ENCODE measurements around the gene MED25. TPM values are rescaled to one million over a fixed set of nuclear protein-coding genes. Genes with fewer than 3 reads are reported as not detected.

MED25 gene
- total RNA-seq, 2 donors from 2014 or later: 94.8 to 108 TPM

DNA sequence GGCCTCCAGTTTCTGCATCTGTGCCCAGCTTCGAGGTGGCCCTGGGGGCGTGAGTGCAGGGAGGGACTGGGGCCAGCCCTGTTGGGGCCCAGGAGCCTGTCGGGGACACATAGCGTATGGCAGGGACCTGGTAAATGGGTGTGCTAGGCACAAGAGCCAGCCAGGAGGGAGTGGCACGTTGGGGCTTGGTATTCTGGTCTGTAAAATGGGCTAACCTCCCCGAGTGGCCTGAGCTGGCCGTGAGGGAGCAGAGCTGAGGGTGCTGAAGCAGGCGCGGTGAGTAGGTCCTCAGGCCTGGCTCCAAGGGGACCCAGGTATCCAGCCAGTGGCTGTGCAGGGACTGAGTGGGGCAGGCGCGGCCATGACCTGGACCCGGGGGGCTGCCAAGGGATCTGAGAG, 37.2 kb downstream of the MED25 start:
- DNase-seq (no peak), ATAC-seq (no peak)
- Mint-ChIP-seq H3K27me3 (no peaks in the 10 kb centered on the region), H3K4me1 (peaks cover 18% of the 10 kb centered on the region), H3K4me3 (no peak overlapping the region), H3K36me3 (ENCODE audit: low read depth) (no peaks in the 10 kb centered on the region), H3K27ac (peak overlapping the region; percentile 61)
- no peaks in the 10 kb centered on the region for H3K9me3 ChIP-seq (ENCODE audit: control insufficient read depth, low read length, poor library complexity, severe bottlenecking)

DNA sequence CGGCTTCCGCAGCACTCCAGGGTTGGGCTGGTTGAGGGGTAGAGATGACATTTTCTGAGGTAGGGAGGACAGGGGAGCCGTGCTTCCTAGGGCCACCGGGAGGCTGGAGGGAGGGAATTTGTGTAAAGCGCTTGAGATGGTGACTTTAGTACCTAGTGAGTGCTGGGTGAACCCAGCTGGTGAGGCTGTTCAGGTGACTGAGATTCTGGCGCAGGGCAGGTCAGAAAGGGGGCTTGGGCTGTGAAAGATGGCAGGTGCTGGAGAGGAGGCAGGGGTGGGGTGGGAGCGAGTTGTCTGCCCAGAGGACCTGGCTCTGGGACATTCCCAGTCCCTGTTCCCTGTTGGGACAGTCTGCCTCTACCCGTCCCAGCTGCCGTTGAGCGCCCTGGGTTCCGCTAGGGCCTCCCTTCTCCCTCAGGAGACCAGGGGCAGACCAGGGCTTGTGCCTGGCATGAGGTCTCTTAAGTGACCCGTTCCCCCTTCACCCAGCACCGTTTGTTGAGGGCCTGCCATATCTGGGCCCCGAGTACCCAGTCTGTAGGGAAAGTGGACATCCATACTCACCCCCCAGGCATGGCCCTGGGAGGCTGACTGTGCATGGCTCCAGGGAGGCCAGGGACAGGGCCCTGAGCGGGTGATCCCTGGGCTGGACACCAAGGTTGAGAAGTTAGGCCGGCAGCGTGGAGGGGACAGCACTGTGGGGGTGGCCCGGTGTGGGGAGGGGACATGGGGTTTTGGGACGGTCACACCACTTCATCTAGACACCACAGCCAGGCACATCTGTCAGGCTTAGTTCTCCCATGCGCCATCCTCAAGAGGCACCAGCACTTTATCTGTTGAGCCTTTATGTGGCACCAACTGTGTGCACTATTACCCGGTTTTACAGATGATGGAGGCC, 37.8 kb downstream of the MED25 start:
- H3K4me3 Mint-ChIP-seq: no peak overlapping the region
- H3K27ac Mint-ChIP-seq: peak overlapping the region; percentile 61

DNA sequence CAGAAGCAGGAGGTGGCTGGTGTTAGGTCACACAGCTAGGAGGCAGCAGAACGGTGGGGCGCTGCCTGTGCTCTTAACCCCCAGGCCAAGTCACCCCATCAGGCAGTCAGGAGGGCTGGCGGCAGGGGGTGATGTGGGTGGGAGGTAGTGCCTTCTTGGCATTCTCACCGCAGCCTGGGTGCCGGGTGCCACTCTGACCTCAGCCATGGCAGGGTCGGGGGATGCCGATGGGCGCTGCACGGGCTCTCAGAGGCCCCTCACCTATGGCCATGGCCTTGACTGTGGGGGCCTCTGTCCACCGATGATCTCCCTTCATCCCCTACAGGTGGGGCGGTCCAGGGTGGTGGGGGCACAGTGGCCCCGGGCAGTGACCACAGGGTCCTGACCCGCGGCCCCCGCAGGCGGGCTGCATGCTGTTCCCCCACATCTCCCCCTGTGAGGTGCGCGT, 38.5 kb downstream of the MED25 start:
- no peak for DNase-seq
- H3K4me3 Mint-ChIP-seq: no peak overlapping the region
- H3K9me3 ChIP-seq (ENCODE audit: control insufficient read depth, low read length, poor library complexity, severe bottlenecking): no peaks in the 10 kb centered on the region
- peaks cover 17% of the 10 kb centered on the region for H3K4me1 Mint-ChIP-seq
- H3K27ac Mint-ChIP-seq: peak overlapping the region; percentile 61
- ATAC-seq: no peak
- no peaks in the 10 kb centered on the region for H3K36me3 Mint-ChIP-seq (ENCODE audit: low read depth)
- no peaks in the 10 kb centered on the region for H3K27me3 Mint-ChIP-seq

More for the DNA sequence above, 37.8 kb downstream of the MED25 start:
- DNase-seq (no peak), ATAC-seq (no peak)
- no peaks in the 10 kb centered on the region for H3K36me3 Mint-ChIP-seq (ENCODE audit: low read depth)
- peaks cover 17% of the 10 kb centered on the region for H3K4me1 Mint-ChIP-seq
- no peaks in the 10 kb centered on the region for H3K9me3 ChIP-seq (ENCODE audit: control insufficient read depth, low read length, poor library complexity, severe bottlenecking)
- H3K27me3 Mint-ChIP-seq: no peaks in the 10 kb centered on the region

DNA sequence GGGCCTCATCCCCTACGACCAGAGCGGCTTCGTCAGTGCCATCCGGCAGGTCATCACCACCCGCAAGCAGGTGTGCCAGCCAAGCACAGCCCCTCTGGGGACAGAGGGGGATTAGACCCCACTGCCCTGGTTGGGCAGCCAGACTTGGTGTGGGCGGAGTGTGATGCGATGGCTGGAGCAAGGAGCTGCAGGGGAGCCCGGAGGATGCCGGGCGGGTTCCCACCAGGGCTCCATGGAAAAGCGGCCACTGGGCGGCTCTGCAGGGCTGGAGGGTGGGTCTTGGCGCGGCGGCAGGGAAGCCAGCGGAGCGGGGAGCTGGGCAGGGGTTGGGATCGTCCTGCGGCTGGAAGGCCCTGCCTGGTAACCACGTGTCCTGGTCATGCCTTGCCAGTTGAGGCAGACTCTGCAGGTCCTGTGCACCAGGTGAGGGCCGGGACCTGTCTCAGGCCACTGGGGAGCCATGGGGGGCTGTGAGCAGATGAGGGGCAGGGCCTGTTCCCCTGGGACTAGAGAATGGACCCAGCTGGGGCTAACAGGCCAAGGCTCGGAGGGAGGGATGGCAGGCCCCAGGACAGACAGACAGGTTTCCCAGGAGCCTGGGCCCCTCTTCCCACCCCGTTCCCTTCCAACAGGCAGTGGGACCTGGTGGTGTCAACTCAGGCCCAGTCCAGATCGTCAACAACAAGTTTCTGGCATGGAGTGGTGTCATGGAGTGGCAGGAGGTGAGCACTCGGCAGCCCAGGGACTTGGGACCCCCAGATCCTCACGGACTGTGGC, 39.2 kb downstream of the MED25 start:
- no peaks in the 10 kb centered on the region for H3K9me3 ChIP-seq (ENCODE audit: control insufficient read depth, low read length, poor library complexity, severe bottlenecking)
- DNase-seq (no peak), ATAC-seq (no peak)
- peaks cover 14% of the 10 kb centered on the region for H3K4me1 Mint-ChIP-seq
- H3K36me3 Mint-ChIP-seq (ENCODE audit: low read depth): no peaks in the 10 kb centered on the region
- no peak overlapping the region for H3K4me3 Mint-ChIP-seq
- no peaks in the 10 kb centered on the region for H3K27me3 Mint-ChIP-seq
- H3K27ac Mint-ChIP-seq: peak overlapping the region; percentile 21

DNA sequence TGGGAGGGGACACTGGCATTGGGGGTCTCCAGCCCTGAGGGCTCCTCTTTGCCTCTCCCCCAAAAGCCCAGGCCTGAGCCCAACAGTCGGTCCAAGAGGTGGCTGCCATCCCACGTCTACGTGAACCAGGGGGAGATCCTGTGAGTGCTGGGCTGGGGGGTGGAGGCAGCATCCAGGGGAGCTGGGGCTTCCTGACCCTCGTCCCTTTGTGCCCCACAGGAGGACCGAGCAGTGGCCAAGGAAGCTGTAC, 39.7 kb downstream of the MED25 start:
- H3K9me3 ChIP-seq (ENCODE audit: control insufficient read depth, low read length, poor library complexity, severe bottlenecking): no peaks in the 10 kb centered on the region
- ATAC-seq (no peak), DNase-seq (no peak)
- H3K27ac Mint-ChIP-seq: peak overlapping the region; percentile 21
- no peaks in the 10 kb centered on the region for H3K27me3 Mint-ChIP-seq
- H3K4me1 Mint-ChIP-seq: peaks cover 9% of the 10 kb centered on the region
- no peak overlapping the region for H3K4me3 Mint-ChIP-seq
- H3K36me3 Mint-ChIP-seq (ENCODE audit: low read depth): no peaks in the 10 kb centered on the region

DNA sequence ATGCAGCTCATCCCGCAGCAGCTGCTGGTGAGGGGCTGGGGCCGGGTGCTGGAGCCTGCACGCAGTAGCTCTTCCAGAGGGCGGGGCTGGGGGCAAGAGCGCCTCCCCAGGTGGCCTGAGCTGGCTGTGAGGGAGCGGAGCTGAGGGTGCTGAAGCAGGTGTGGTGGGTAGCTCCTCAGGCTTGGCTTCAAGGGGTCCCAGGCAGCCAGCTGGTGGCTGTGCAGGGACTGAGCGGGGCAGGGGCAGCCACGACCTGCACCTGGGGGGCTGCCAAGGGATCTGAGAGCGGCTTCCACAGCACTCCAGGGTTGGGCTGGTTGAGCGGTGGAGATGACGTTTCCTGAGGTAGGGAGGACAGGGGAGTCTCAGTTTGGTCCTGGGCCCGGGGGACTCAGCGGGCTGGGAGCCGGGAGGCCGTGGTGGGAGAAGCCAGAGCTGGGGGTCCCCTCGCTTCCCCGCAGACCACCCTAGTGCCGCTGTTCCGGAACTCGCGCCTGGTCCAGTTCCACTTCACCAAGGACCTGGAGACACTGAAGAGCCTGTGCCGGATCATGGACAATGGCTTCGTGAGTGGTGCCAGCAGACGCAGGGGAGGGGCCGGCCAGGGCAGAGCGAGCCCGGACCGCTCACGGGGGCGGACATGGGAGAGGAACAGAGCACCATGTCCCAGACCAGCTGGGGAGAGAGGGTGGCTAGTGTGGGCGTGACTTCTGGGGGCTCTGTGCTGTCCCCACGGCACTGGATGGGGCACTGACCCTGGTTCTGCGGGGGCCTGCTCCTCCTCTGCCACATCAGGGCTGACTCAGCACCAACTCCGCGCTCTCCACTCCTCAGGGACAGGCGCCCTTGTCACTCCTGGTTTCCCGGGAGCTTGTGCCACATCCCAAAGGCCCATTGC, 40.2 kb downstream of the MED25 start:
- Mint-ChIP-seq H3K4me3 (no peak overlapping the region), H3K36me3 (ENCODE audit: low read depth) (peaks cover 2% of the 10 kb centered on the region), H3K4me1 (peaks cover 10% of the 10 kb centered on the region), H3K27ac (no peak overlapping the region), H3K27me3 (no peaks in the 10 kb centered on the region)
- ATAC-seq: no peak
- DNase-seq: no peak
- H3K9me3 ChIP-seq (ENCODE audit: control insufficient read depth, low read length, poor library complexity, severe bottlenecking): no peaks in the 10 kb centered on the region

DNA sequence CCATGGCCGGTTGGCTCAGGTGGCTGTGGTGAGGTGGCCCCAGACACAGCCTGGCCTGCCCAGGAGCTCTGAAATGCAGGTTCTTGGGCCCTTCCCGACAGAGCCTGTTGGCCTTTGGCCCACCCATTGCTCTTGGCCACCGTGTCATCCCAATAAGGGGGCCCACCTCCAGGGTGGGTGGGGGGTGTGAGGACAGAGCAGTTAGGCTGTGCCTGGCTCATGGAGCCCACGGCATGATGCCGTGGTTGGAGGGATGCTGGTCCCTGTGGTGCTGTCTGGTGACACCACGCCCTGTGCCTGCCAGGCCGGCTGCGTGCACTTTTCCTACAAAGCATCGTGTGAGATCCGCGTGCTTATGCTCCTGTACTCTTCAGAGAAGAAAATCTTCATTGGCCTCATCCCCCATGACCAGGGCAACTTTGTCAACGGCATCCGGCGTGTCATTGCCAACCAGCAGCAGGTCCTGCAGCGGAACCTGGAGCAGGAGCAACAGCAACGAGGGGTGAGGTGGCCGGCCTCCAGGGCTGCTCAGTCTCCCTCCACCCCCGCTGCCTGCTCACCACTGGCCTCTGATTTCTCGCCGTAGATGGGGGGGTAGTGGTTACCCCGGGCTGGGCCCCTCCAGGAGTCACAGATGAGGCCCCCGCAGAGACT, 41.7 kb downstream of the MED25 start:
- no peaks in the 10 kb centered on the region for H3K9me3 ChIP-seq (ENCODE audit: control insufficient read depth, low read length, poor library complexity, severe bottlenecking)
- no peak overlapping the region for H3K4me3 Mint-ChIP-seq
- no peak overlapping the region for H3K27ac Mint-ChIP-seq
- ATAC-seq: no peak
- no peaks in the 10 kb centered on the region for H3K27me3 Mint-ChIP-seq
- peaks cover 3% of the 10 kb centered on the region for H3K36me3 Mint-ChIP-seq (ENCODE audit: low read depth)
- no peak for DNase-seq
- peaks cover 9% of the 10 kb centered on the region for H3K4me1 Mint-ChIP-seq

DNA sequence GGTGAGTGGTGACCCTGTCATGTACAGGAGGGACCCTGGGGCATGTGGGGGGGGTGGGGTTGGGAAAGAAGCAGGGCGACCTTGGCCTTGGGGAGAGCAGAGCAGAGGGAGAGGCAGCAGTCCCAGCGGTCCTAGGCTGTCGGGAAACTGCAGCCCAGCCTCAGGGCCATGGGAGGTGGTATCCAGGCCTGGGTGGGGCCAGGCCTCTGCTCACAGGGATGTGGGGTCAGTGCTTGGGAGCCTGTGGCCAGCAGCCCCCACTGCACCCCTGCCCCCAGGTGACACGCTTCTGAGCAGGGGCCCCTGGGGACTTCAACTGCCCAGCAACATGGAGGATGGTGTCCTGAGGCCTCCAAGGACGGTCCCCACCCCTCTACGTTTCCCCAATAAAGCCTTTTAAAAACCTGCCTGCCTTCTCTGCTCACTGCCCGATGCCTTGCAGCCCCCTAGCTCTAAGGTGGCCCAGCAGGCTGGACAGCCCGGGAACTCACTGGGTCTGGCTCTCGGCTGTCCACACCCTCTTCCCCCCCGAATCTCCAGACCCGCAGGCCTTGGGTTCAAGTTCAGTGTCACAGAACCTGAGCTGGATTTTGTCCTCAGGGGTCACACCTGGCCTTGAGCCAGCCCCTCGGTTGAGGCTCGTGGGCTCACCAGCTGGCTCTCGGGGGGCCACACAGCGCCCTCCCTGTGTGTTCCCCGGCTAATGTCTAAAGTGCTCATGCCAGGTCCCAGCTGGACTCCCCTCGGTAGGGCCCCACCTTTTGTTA, 42.4 kb downstream of the MED25 start:
- H3K36me3 Mint-ChIP-seq (ENCODE audit: low read depth): peaks cover 3% of the 10 kb centered on the region
- no peak for ATAC-seq
- no peak overlapping the region for H3K27ac Mint-ChIP-seq

DNA sequence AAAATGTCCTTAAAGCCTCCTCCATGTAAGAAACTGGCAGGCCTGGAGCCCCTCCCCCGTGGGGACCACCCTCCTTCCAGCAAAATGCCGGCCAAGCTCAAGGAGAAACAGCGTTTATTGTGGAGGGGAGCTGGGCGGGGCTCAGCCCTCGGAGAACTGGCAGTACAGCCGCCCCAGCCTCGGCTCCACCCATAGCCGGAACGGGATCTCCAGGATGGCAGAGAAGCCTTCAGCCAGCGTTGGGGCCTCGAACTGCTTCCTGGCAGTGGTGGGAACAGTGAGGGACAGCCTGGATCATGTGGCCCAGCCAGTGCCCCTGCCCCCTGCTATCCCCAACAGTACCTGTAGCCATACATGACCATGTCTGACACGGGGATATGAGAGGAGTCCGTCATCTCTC, 43.0 kb downstream of the MED25 start:
- Mint-ChIP-seq H3K27me3 (no peaks in the 10 kb centered on the region), H3K36me3 (ENCODE audit: low read depth) (peaks cover 5% of the 10 kb centered on the region), H3K4me3 (peak overlapping the region; percentile 53), H3K27ac (no peak overlapping the region), H3K4me1 (peaks cover 11% of the 10 kb centered on the region)
- DNase-seq: no peak
- no peak for ATAC-seq
- no peaks in the 10 kb centered on the region for H3K9me3 ChIP-seq (ENCODE audit: control insufficient read depth, low read length, poor library complexity, severe bottlenecking)

More for the DNA sequence above, 42.4 kb downstream of the MED25 start:
- Mint-ChIP-seq H3K27me3 (no peaks in the 10 kb centered on the region), H3K4me1 (peaks cover 14% of the 10 kb centered on the region), H3K4me3 (peak overlapping the region; percentile 53)
- H3K9me3 ChIP-seq (ENCODE audit: control insufficient read depth, low read length, poor library complexity, severe bottlenecking): no peaks in the 10 kb centered on the region
- DNase-seq: no peak

DNA sequence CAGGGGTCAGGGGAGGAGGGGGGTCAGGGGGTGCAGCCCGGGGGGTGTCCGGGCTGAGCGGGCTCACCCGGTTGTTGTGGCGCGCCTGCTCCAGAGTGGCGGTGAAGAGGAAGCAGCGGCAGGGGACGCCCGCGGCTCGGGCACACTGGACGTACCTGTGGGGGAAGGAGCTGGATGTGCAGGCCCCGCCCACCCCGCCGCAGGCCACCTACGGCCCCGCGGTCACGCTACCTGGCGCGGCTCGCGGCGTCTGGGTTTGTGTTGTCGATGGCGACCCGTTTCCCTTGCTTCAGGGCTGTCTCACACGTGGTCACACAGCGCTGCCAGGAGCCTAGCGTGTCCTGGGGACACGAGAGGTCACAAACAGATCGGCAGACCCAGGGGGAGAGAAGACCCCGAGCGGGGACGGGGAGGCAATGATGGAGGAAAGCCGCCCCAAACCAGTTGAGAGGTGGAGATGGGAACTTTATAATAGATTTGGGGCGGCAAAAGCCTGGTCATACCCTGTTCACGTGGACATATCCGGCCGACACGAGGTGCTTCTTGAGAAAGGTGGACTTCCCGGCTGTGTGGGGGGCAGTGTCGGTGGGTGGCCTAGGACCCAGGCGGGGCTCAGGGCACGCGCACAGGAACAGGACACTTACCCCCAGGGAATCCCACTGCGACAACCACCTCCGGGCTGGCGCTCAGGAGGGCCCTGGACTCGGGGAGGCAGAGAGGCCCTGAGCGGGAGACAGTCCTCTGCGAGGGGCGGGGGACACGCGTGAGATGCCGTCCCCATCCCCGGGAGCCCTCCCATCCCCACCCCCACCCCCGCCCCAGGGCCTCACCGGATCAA, 43.7 kb downstream of the MED25 start:
- DNase-seq: no peak

DNA sequence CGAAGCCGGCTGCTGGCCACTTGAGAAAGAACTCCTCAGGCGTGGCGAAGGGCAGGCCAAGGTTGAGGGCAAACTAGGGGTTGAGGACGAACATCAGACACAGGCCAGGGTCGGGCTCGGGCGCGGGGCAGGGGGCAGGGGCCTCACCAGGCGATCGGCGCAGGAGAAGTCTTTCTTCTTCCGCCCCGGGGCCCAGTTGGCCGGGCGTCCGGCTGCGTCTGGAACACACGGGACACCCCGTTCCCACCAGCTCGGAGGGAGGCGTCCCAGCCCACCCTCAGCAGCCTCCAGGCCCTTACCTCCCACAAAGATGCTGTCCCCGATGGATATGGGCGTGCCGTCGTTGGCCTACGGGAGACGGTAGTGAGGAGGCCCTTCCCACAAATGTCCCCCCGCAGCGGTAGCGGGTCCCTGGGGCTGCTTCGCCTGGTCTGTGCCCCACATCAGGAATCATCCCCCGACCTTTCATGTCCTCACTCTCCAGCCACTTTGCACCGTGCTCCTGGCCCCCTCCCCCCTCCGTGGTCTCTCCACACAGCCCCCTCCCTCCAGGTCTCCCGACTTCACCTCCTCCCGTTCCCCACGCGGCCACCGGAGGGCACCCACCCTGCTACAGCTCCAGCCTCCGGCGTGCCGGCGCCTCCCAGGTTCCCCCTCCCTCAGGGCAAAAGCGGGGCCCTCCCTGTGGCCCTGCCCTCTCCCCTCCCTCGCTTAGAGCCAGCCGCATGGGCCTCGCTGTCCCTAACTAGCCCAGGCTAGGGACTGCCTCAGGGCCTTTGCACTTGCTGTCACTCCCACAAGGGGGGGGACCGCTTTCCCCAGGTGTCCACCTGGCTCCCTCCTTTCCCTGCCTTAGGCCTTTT, 44.5 kb downstream of the MED25 start:
- ATAC-seq (no peak), DNase-seq (no peak)
- Mint-ChIP-seq H3K27ac (no peak overlapping the region), H3K27me3 (no peaks in the 10 kb centered on the region), H3K36me3 (ENCODE audit: low read depth) (peaks cover 5% of the 10 kb centered on the region), H3K4me3 (no peak overlapping the region), H3K4me1 (peaks cover 22% of the 10 kb centered on the region)
- no peaks in the 10 kb centered on the region for H3K9me3 ChIP-seq (ENCODE audit: control insufficient read depth, low read length, poor library complexity, severe bottlenecking)

More for the DNA sequence above, 43.7 kb downstream of the MED25 start:
- no peaks in the 10 kb centered on the region for H3K9me3 ChIP-seq (ENCODE audit: control insufficient read depth, low read length, poor library complexity, severe bottlenecking)
- peaks cover 5% of the 10 kb centered on the region for H3K36me3 Mint-ChIP-seq (ENCODE audit: low read depth)
- ATAC-seq: no peak
- H3K4me1 Mint-ChIP-seq: peaks cover 17% of the 10 kb centered on the region
- no peaks in the 10 kb centered on the region for H3K27me3 Mint-ChIP-seq
- no peak overlapping the region for H3K27ac Mint-ChIP-seq
- H3K4me3 Mint-ChIP-seq: peak overlapping the region; percentile 36
